ENCODE measurements around the gene PDX1.

PDX1 gene

GRCh38 chr13:27970382-27971235, 50.8 kb downstream of the PDX1 start:
- DNase-seq (ENCODE audit: low read depth in 2 of 2) = no peak

GRCh38 chr13:27971236-27971645, 51.4 kb downstream of the PDX1 start:
- DNase-seq (ENCODE audit: low read depth in 2 of 2) = no peak

GRCh38 chr13:27971776-27972477, 52.1 kb downstream of the PDX1 start:
- DNase-seq (ENCODE audit: low read depth in 2 of 2) = no peak

- DNase-seq (ENCODE audit: low read depth in 2 of 2) = no peak
These were observed 52.6 kb downstream of the PDX1 start for GRCh38 chr13:27972478-27972820.

GRCh38 chr13:27973291-27973690, 53.5 kb downstream of the PDX1 start:
- no peak for DNase-seq (ENCODE audit: low read depth in 2 of 2)

- DNase-seq (ENCODE audit: low read depth in 2 of 2) = no peak
These were observed 54.3 kb downstream of the PDX1 start for GRCh38 chr13:27973961-27974662.

Measured in stimulated activated CD8-positive, alpha-beta memory T cell treated with anti-CD3 and anti-CD28 coated beads, Interleukin-2, amount 100 ng/mL, for 48 hours (primary cell).